ENCODE measurements around the gene GTSF1L. TPM values are rescaled to one million over a fixed set of nuclear protein-coding genes. Genes with fewer than 3 reads are reported as not detected.

The GTSF1L gene
- not detected for total RNA-seq
- not detected for polyA plus RNA-seq
- long read RNA-seq, donor 1 = 0 reads
- long read RNA-seq, donor 2 = 0 reads
- long read RNA-seq, donor 3 = 0 reads
- long read RNA-seq, donor 4 = 0 reads
- long read RNA-seq, donor 5 = 0 reads

DNA sequence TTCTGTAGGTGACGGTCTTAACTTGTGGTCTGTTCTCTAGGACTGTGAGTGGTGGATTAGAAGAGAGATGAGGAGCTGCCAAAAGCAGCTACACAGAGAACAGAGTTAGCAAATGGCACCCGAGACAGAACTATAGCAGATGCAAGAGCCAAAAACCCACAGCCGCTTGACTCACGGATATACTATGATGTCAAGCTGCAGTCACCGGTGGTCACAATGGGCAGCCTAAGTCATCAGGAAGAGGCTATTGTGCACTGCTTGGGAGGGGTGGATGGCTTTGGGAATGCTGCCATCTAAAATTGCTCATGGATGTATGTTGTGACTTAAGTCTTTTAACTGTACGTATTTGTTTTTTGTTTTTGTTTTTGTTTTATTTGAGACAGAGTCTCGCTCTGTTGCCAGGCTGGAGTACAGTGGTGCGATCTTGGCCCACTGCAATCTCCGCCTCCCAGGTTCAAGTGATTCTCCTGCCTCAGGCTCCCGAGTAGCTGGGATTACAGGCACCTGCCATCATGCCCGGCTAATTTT lies at the start of gene GTSF1L:
Gene GTSF1L, minus strand, starts transcription at position 192 of the 528 bp plus-strand sequence. CDS start 308 bp downstream, outside the sequence.
- Histone ChIP-seq H3K27ac (ENCODE audit: low read depth in 1 of 2, low read length in 1 of 2) (no peak within 1 kb of the TSS), H3K4me3 (no peak within 1 kb of the TSS), H3K36me3 (ENCODE audit: control insufficient read depth in 4 of 4, insufficient read depth in 4 of 4, low read length in 4 of 4) (no peaks in the 10 kb centered on the region), H3K4me1 (ENCODE audit: control insufficient read depth in 5 of 5, insufficient read depth in 5 of 5, low read length in 5 of 5) (peaks cover 0 to 5% (median 0%) of the 10 kb centered on the region in 5 donors), H3K9me3 (ENCODE audit: control insufficient read depth in 4 of 4, insufficient read depth in 3 of 4, low read length in 3 of 4) (peaks cover 0 to 3% (median 0%) of the 10 kb centered on the region in 4 donors), H3K27me3 (ENCODE audit: control insufficient read depth in 3 of 3, insufficient read depth in 3 of 3, low read length in 2 of 3) (no peaks in the 10 kb centered on the region), H3K9ac (ENCODE audit: insufficient read depth in 1 of 2, low read length in 2 of 2) (no peak within 1 kb of the TSS)
- TF ChIP-seq, protein P1, sequence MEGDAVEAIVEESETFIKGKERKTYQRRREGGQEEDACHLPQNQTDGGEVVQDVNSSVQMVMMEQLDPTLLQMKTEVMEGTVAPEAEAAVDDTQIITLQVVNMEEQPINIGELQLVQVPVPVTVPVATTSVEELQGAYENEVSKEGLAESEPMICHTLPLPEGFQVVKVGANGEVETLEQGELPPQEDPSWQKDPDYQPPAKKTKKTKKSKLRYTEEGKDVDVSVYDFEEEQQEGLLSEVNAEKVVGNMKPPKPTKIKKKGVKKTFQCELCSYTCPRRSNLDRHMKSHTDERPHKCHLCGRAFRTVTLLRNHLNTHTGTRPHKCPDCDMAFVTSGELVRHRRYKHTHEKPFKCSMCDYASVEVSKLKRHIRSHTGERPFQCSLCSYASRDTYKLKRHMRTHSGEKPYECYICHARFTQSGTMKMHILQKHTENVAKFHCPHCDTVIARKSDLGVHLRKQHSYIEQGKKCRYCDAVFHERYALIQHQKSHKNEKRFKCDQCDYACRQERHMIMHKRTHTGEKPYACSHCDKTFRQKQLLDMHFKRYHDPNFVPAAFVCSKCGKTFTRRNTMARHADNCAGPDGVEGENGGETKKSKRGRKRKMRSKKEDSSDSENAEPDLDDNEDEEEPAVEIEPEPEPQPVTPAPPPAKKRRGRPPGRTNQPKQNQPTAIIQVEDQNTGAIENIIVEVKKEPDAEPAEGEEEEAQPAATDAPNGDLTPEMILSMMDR (IDR thresholded peaks at IDR 0.05; ENCODE audit: control extremely low read depth, extremely low read depth) = no peak
- ATAC-seq (ENCODE audit: insufficient read depth, low FRiP score) (no peak), DNase-seq (no peak)
- WGBS, 2 donors = 79 to 81% methylated on average over 11 of the region's 11 CpGs

DNA sequence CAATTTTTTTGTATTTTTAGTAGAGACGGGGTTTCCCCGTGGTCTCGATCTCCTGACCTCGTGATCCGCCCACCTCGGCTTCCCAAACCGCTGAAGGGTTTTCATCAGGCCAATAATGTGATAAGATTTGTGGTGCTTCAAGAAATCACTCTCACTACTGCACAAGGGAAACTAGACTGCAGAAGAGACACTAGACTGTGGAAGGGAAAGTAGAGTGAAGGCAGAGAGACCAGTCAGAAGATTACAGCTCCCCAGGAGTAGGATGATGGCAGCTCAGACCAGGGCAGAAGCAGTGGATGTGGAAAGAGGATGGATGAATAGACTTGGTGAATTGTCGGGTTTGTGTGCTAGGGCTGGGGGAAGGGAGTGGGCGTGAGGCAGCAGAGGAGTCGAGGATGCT lies 48.0 kb upstream of the GTSF1L start:
- ATAC-seq (ENCODE audit: insufficient read depth, low FRiP score) = no peak
- TF ChIP-seq, protein P1 (IDR thresholded peaks at IDR 0.05; ENCODE audit: control extremely low read depth, extremely low read depth) = no peak
- H3K9ac ChIP-seq (ENCODE audit: insufficient read depth in 1 of 2, low read length in 2 of 2) = no peak overlapping the region
- no peak for DNase-seq
- no peak overlapping the region for H3K27ac ChIP-seq (ENCODE audit: low read depth in 1 of 2, low read length in 1 of 2)
- no peak overlapping the region for H3K4me3 ChIP-seq
- H3K4me1 ChIP-seq (ENCODE audit: control insufficient read depth in 5 of 5, insufficient read depth in 5 of 5, low read length in 5 of 5) = no peaks in the 10 kb centered on the region
- H3K27me3 ChIP-seq (ENCODE audit: control insufficient read depth in 3 of 3, insufficient read depth in 3 of 3, low read length in 2 of 3) = peaks cover 0 to 6% (median 2%) of the 10 kb centered on the region in 3 donors
- WGBS, 2 donors = 89 to 95% methylated on average over 10 of the region's 10 CpGs
- H3K36me3 ChIP-seq (ENCODE audit: control insufficient read depth in 4 of 4, insufficient read depth in 4 of 4, low read length in 4 of 4) = no peaks in the 10 kb centered on the region
- H3K9me3 ChIP-seq (ENCODE audit: control insufficient read depth in 4 of 4, insufficient read depth in 3 of 4, low read length in 3 of 4) = peaks cover 0 to 13% (median 11%) of the 10 kb centered on the region in 4 donors

DNA sequence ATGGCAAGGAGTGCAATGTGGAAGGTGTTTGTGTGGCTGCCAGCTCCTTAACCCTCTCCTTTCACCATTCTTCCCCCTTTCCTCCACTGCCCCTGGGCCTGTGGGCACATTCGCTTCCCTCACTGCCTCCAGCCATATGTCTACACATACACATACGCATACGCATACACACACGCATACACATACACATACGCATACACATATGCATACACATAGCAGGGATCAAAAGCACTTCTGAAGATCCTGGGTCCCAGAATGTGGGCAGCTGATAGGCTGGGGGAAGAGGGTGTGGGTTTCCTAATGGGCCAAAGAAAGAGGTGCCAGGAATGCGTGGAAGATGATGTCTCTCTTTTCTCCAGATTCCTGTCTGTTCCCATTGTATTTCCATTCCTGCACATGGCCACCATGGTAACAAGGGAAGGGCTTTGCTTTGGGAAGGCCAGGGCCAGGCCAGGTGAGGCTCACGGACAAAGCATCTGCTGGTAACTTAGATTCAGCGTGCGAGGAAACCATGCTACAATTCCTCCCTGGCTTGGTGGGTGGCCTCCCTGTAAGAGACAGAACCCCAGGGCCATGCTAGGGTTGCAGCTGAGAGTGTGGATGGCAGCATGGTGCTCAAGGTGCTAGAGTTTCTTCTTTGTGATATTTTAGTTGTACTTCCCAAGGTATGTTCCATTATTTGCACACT lies 44.8 kb upstream of the GTSF1L start:
- Histone ChIP-seq H3K36me3 (ENCODE audit: control insufficient read depth in 4 of 4, insufficient read depth in 4 of 4, low read length in 4 of 4) (no peaks in the 10 kb centered on the region), H3K4me3 (no peak overlapping the region), H3K4me1 (ENCODE audit: control insufficient read depth in 5 of 5, insufficient read depth in 5 of 5, low read length in 5 of 5) (peaks cover 0 to 3% (median 0%) of the 10 kb centered on the region in 5 donors), H3K9ac (ENCODE audit: insufficient read depth in 1 of 2, low read length in 2 of 2) (no peak overlapping the region), H3K9me3 (ENCODE audit: control insufficient read depth in 4 of 4, insufficient read depth in 3 of 4, low read length in 3 of 4) (peaks cover 0 to 1% (median 0%) of the 10 kb centered on the region in 4 donors), H3K27ac (ENCODE audit: low read depth in 1 of 2, low read length in 1 of 2) (no peak overlapping the region), H3K27me3 (ENCODE audit: control insufficient read depth in 3 of 3, insufficient read depth in 3 of 3, low read length in 2 of 3) (peaks cover 0 to 14% (median 2%) of the 10 kb centered on the region in 3 donors)
- TF ChIP-seq, protein P1 (IDR thresholded peaks at IDR 0.05; ENCODE audit: control extremely low read depth, extremely low read depth) = no peak
- DNase-seq (no peak), ATAC-seq (ENCODE audit: insufficient read depth, low FRiP score) (no peak)
- WGBS, 2 donors = 95% methylated on average over 9 of the region's 9 CpGs

Measured in lung (tissue), 16 donors.